Retinal pigment epithelial cell (primary cell): ENCODE data around the gene TRIM9.

Experiments
- DNase-seq: peaks from one replicate; pipeline ENCODE4 v3.0.0-alpha.2; 2010; ENCODE audit warnings: low read depth
- H3K4me3 ChIP-seq: 2 replicates; pipeline ENCODE4 v1.5.1; 2011; ENCODE audit warnings: mild to moderate bottlenecking, low read length, control low read depth, moderate library complexity
- CTCF ChIP-seq: conservative IDR thresholded peaks from 2 replicates; pipeline ENCODE4 v1.5.1; 2011; ENCODE audit warnings: low read depth, low read length, control low read depth, inconsistent platforms

The TRIM9 gene

GRCh38 chr14:51041883-51042282 lies 53.0 kb downstream of the TRIM9 start:
- H3K4me3 ChIP-seq = no peak overlapping the region
- DNase-seq = no peak
- TF ChIP-seq CTCF = no peak

- no peak for DNase-seq
- TF ChIP-seq CTCF = no peak
These were observed 53.8 kb downstream of the TRIM9 start for GRCh38 chr14:51041108-51041531.

GRCh38 chr14:51039252-51039651 lies 55.7 kb downstream of the TRIM9 start:
- TF ChIP-seq CTCF = no peak
- no peak overlapping the region for H3K4me3 ChIP-seq
- no peak for DNase-seq

More at GRCh38 chr14:51041108-51041531, 53.8 kb downstream of the TRIM9 start:
- H3K4me3 ChIP-seq = no peak overlapping the region

GRCh38 chr14:51035611-51036192 lies 59.2 kb downstream of the TRIM9 start:
- no peak for DNase-seq
- no peak for TF ChIP-seq CTCF
- H3K4me3 ChIP-seq = no peak overlapping the region

GRCh38 chr14:51028851-51029754 lies 65.8 kb downstream of the TRIM9 start:
- DNase-seq = no peak
- TF ChIP-seq CTCF = no peak
- no peak overlapping the region for H3K4me3 ChIP-seq

GRCh38 chr14:51028361-51028760 lies 66.5 kb downstream of the TRIM9 start:
- DNase-seq = no peak
- TF ChIP-seq CTCF = no peak

GRCh38 chr14:51024377-51024776 lies 70.5 kb downstream of the TRIM9 start:
- DNase-seq = no peak
- H3K4me3 ChIP-seq = no peak overlapping the region
- TF ChIP-seq CTCF = no peak

More at GRCh38 chr14:51028361-51028760, 66.5 kb downstream of the TRIM9 start:
- H3K4me3 ChIP-seq = no peak overlapping the region
